Measurements from ENCODE around the gene CADM1.

The CADM1 gene

GRCh38 chr11:115304774-115305472, 199.3 kb downstream of the CADM1 start:
- no peak for DNase-seq

GRCh38 chr11:115303929-115304531, 200.2 kb downstream of the CADM1 start:
- no peak for DNase-seq

GRCh38 chr11:115302946-115303703, 201.1 kb downstream of the CADM1 start:
- DNase-seq = no peak

- DNase-seq = no peak
Observed at GRCh38 chr11:115300660-115301428, 203.4 kb downstream of the CADM1 start.

GRCh38 chr11:115298300-115299012, 205.8 kb downstream of the CADM1 start:
- DNase-seq = no peak

GRCh38 chr11:115297330-115297729, 206.9 kb downstream of the CADM1 start:
- no peak for DNase-seq

- no peak for DNase-seq
Observed at GRCh38 chr11:115291325-115291724, 212.9 kb downstream of the CADM1 start.

- no peak for DNase-seq
Observed at GRCh38 chr11:115290893-115291292, 213.3 kb downstream of the CADM1 start.

GRCh38 chr11:115290479-115290878, 213.7 kb downstream of the CADM1 start:
- no peak for DNase-seq

GRCh38 chr11:115287266-115287665, 216.9 kb downstream of the CADM1 start:
- DNase-seq = no peak

- DNase-seq = no peak
Observed at GRCh38 chr11:115286614-115287013, 217.6 kb downstream of the CADM1 start.

GRCh38 chr11:115284773-115285172, 219.4 kb downstream of the CADM1 start:
- no peak for DNase-seq

GRCh38 chr11:115282923-115283322, 221.3 kb downstream of the CADM1 start:
- DNase-seq = no peak

- DNase-seq = no peak
Observed at GRCh38 chr11:115280775-115281174, 223.4 kb downstream of the CADM1 start.

GRCh38 chr11:115279813-115280761, 224.1 kb downstream of the CADM1 start:
- no peak for DNase-seq

- no peak for DNase-seq
Observed at GRCh38 chr11:115276799-115277198, 227.4 kb downstream of the CADM1 start.

GRCh38 chr11:115276191-115276590, 228.0 kb downstream of the CADM1 start:
- DNase-seq = no peak

GRCh38 chr11:115275045-115275444, 229.2 kb downstream of the CADM1 start:
- DNase-seq = no peak

GRCh38 chr11:115272925-115273324, 231.3 kb downstream of the CADM1 start:
- DNase-seq = no peak

- no peak for DNase-seq
Observed at GRCh38 chr11:115271643-115272042, 232.6 kb downstream of the CADM1 start.

- no peak for DNase-seq
Observed at GRCh38 chr11:115269191-115269950, 234.8 kb downstream of the CADM1 start.

All from SIG-M5 (cell line).